ENCODE data around the gene AOPEP.
A peak's percentile ranks its signal among the peaks of the same experiment; 100 is the strongest.

DNA sequence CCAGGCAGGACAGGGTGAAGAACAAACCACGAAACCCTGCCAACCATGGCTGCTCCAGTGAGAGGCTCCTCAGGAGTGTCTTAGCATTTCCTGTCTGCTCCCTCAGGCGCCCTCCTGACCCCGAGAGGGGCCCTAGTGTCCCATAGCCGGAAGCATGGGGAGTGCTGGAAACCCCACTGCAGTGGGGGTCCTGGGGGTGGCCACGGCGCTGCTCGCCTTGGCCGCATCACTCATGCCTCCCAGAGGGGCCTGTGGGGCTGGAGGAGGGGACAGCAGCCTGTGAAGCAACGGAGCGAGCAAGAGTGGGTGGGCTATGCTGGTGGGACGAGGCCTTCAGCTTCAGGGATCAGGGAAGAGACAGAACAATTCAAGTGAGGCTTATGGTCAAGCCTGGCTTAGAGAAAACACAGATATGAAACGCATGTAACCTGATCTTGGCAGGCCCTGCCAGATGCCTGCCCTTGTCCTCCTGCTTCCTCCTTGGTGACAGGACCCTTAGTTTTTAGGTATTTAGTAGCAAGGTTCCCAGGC, 372.0 kb downstream of the AOPEP start:
- TF ChIP-seq, protein P1, sequence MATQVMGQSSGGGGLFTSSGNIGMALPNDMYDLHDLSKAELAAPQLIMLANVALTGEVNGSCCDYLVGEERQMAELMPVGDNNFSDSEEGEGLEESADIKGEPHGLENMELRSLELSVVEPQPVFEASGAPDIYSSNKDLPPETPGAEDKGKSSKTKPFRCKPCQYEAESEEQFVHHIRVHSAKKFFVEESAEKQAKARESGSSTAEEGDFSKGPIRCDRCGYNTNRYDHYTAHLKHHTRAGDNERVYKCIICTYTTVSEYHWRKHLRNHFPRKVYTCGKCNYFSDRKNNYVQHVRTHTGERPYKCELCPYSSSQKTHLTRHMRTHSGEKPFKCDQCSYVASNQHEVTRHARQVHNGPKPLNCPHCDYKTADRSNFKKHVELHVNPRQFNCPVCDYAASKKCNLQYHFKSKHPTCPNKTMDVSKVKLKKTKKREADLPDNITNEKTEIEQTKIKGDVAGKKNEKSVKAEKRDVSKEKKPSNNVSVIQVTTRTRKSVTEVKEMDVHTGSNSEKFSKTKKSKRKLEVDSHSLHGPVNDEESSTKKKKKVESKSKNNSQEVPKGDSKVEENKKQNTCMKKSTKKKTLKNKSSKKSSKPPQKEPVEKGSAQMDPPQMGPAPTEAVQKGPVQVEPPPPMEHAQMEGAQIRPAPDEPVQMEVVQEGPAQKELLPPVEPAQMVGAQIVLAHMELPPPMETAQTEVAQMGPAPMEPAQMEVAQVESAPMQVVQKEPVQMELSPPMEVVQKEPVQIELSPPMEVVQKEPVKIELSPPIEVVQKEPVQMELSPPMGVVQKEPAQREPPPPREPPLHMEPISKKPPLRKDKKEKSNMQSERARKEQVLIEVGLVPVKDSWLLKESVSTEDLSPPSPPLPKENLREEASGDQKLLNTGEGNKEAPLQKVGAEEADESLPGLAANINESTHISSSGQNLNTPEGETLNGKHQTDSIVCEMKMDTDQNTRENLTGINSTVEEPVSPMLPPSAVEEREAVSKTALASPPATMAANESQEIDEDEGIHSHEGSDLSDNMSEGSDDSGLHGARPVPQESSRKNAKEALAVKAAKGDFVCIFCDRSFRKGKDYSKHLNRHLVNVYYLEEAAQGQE (IDR thresholded peaks at IDR 0.05; ENCODE audit: low read depth) = no peak
- TF ChIP-seq YY1 (IDR thresholded peaks at IDR 0.05; ENCODE audit: low read depth) (no peak), FOXM1 (IDR thresholded peaks at IDR 0.05; ENCODE audit: borderline replicate concordance, low read depth) (no peak), TAF1 (IDR thresholded peaks at IDR 0.05; ENCODE audit: low read depth) (no peak), CEBPB (IDR thresholded peaks at IDR 0.05) (no peak), TCF12 (IDR thresholded peaks at IDR 0.05; ENCODE audit: low read depth) (no peak), ZBTB7A (IDR thresholded peaks at IDR 0.05; ENCODE audit: low read depth) (peak; percentile 32; the same call in 1 of the 2 replicates), RAD21 (IDR thresholded peaks at IDR 0.05; ENCODE audit: low read depth) (no peak), EP300 (IDR thresholded peaks at IDR 0.05; ENCODE audit: borderline replicate concordance) (no peak)
- TF ChIP-seq, protein P2, sequence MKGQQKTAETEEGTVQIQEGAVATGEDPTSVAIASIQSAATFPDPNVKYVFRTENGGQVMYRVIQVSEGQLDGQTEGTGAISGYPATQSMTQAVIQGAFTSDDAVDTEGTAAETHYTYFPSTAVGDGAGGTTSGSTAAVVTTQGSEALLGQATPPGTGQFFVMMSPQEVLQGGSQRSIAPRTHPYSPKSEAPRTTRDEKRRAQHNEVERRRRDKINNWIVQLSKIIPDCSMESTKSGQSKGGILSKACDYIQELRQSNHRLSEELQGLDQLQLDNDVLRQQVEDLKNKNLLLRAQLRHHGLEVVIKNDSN (IDR thresholded peaks at IDR 0.05) = no peak
- TF ChIP-seq, protein P3, sequence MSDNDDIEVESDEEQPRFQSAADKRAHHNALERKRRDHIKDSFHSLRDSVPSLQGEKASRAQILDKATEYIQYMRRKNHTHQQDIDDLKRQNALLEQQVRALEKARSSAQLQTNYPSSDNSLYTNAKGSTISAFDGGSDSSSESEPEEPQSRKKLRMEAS (IDR thresholded peaks at IDR 0.05) = no peak
